H1 (cell line): ENCODE results near the gene EIF2AK2. TPM values are rescaled to one million over a fixed set of nuclear protein-coding genes. Genes with fewer than 3 reads are reported as not detected.

Experiments used
- CEBPB ChIP-seq: IDR thresholded peaks from 2 replicates; pipeline ENCODE4 v1.6.1; 2012; ENCODE audit warnings: low read depth, low read length
- GABPA ChIP-seq: IDR thresholded peaks from 2 replicates; pipeline ENCODE4 v1.6.1; 2011; ENCODE audit warnings: mild to moderate bottlenecking, low read length, moderate library complexity, borderline replicate concordance; ENCODE audit not compliant: insufficient read depth
- RAD21 ChIP-seq, 2 experiments: IDR thresholded peaks in 1 of 2; conservative IDR thresholded peaks in 1 of 2; 2 replicates each; pipeline ENCODE4 v1.6.1; 2011; ENCODE audit warnings: low read depth in 2 of 2, low read length in 2 of 2, improper control_type of control experiment in 1 of 2, inconsistent platforms in 1 of 2, mild to moderate bottlenecking in 1 of 2, moderate library complexity in 1 of 2
- polyA plus RNA-seq, 7 experiments: library from polyadenylated mRNA; depleted of rRNA in 3 of 7; stranded (reverse) in 5 of 7; unstranded in 2 of 7; fragments of >200 nt in 5 of 7; fragments of 200-250 nt in 2 of 7; gene quantifications; 1 replicate in 5 of 7; 2 replicates in 1 of 7; 4 replicates in 1 of 7; pipeline versions ENCODE4 v1.2.1 to v1.2.3, GENCODE V29; 2011 to 2013; ENCODE audit warnings: missing spikeins in 2 of 7, mixed read lengths in 2 of 7
- total RNA-seq: library from RNA; stranded (reverse); fragmentation: NEBNext Ultra II Directional; extraction: Animal tissue kit (Norgen Biotek cat#: 25700); gene quantifications from 2 replicates; pipeline ENCODE4 v1.2.1, GENCODE V29; 2021
- TF ChIP-seq, protein P1 (sequence below): fragments of 300-600 bp; sonication (generic); IDR thresholded peaks from 2 replicates; pipeline ENCODE4 v1.7.1; 2012; ENCODE audit warnings: low read length, moderate library complexity, mild to moderate bottlenecking, inconsistent platforms; ENCODE audit not compliant: insufficient replicate concordance

Gene EIF2AK2
- total and polyA plus RNA-seq, 2 of the 8 experiments (the other 6 are each of a cell fraction or from before 2014, with no cell fraction given), result 13.1 to 46.9 TPM

DNA sequence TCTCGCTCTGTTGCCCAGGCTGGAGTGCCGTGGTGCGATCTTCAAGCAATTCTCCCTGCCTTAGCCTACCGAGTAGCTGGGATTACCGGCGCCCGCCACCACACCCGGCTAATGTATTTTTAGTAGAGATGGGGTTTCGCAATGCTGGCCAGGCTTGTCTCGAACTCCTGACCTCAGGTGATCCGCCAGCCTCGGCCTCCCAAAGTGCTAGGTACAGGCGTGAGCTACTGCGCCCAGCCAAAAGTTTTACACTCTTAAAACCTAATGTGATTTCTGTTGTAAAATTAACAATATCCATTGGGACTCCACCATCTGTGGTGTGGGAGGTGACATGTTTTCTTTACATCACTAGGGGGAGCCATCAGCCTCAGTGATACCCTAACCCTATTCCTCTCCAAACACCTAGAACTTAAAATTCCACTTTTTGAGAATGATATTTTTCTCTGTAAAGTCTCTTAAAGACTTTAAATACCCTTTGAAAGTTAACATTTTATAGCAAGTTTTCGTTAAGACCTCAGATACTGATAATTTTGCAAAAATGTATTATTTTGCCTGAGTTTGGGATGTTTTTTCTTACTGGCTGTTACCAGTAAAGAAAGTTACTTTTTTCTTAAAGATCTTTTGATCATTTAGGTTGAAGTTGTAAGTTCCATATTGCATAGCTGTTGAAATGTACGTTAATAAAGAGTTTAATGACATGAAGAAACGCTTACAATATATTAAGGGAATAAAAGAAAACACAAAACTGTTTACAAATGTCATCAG is 11.6 kb upstream of the EIF2AK2 start (continued):
- TF ChIP-seq, protein P1, sequence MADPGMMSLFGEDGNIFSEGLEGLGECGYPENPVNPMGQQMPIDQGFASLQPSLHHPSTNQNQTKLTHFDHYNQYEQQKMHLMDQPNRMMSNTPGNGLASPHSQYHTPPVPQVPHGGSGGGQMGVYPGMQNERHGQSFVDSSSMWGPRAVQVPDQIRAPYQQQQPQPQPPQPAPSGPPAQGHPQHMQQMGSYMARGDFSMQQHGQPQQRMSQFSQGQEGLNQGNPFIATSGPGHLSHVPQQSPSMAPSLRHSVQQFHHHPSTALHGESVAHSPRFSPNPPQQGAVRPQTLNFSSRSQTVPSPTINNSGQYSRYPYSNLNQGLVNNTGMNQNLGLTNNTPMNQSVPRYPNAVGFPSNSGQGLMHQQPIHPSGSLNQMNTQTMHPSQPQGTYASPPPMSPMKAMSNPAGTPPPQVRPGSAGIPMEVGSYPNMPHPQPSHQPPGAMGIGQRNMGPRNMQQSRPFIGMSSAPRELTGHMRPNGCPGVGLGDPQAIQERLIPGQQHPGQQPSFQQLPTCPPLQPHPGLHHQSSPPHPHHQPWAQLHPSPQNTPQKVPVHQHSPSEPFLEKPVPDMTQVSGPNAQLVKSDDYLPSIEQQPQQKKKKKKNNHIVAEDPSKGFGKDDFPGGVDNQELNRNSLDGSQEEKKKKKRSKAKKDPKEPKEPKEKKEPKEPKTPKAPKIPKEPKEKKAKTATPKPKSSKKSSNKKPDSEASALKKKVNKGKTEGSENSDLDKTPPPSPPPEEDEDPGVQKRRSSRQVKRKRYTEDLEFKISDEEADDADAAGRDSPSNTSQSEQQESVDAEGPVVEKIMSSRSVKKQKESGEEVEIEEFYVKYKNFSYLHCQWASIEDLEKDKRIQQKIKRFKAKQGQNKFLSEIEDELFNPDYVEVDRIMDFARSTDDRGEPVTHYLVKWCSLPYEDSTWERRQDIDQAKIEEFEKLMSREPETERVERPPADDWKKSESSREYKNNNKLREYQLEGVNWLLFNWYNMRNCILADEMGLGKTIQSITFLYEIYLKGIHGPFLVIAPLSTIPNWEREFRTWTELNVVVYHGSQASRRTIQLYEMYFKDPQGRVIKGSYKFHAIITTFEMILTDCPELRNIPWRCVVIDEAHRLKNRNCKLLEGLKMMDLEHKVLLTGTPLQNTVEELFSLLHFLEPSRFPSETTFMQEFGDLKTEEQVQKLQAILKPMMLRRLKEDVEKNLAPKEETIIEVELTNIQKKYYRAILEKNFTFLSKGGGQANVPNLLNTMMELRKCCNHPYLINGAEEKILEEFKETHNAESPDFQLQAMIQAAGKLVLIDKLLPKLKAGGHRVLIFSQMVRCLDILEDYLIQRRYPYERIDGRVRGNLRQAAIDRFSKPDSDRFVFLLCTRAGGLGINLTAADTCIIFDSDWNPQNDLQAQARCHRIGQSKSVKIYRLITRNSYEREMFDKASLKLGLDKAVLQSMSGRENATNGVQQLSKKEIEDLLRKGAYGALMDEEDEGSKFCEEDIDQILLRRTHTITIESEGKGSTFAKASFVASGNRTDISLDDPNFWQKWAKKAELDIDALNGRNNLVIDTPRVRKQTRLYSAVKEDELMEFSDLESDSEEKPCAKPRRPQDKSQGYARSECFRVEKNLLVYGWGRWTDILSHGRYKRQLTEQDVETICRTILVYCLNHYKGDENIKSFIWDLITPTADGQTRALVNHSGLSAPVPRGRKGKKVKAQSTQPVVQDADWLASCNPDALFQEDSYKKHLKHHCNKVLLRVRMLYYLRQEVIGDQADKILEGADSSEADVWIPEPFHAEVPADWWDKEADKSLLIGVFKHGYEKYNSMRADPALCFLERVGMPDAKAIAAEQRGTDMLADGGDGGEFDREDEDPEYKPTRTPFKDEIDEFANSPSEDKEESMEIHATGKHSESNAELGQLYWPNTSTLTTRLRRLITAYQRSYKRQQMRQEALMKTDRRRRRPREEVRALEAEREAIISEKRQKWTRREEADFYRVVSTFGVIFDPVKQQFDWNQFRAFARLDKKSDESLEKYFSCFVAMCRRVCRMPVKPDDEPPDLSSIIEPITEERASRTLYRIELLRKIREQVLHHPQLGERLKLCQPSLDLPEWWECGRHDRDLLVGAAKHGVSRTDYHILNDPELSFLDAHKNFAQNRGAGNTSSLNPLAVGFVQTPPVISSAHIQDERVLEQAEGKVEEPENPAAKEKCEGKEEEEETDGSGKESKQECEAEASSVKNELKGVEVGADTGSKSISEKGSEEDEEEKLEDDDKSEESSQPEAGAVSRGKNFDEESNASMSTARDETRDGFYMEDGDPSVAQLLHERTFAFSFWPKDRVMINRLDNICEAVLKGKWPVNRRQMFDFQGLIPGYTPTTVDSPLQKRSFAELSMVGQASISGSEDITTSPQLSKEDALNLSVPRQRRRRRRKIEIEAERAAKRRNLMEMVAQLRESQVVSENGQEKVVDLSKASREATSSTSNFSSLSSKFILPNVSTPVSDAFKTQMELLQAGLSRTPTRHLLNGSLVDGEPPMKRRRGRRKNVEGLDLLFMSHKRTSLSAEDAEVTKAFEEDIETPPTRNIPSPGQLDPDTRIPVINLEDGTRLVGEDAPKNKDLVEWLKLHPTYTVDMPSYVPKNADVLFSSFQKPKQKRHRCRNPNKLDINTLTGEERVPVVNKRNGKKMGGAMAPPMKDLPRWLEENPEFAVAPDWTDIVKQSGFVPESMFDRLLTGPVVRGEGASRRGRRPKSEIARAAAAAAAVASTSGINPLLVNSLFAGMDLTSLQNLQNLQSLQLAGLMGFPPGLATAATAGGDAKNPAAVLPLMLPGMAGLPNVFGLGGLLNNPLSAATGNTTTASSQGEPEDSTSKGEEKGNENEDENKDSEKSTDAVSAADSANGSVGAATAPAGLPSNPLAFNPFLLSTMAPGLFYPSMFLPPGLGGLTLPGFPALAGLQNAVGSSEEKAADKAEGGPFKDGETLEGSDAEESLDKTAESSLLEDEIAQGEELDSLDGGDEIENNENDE, result peak; percentile 53
- peak; percentile 82 to 83 for TF ChIP-seq RAD21 (IDR thresholded peaks at IDR 0.05 in 1 of 2, conservative IDR thresholded peaks at IDR 0.05 in 1 of 2; ENCODE audit: low read depth in 2 of 2, low read length in 2 of 2)
- no peak for TF ChIP-seq GABPA
- TF ChIP-seq CEBPB, result peak; percentile 89
- TF ChIP-seq, all 59 proteins: peak for 4
